ENCODE results near the gene TICAM1. TPM values are rescaled to one million over a fixed set of nuclear protein-coding genes. Genes with fewer than 3 reads are reported as not detected.

Gene TICAM1
- total and polyA plus RNA-seq, 2 of the 13 experiments (the other 11 are each of a cell fraction or from before 2014, with no cell fraction given), result 0.33 to 0.95 TPM

DNA sequence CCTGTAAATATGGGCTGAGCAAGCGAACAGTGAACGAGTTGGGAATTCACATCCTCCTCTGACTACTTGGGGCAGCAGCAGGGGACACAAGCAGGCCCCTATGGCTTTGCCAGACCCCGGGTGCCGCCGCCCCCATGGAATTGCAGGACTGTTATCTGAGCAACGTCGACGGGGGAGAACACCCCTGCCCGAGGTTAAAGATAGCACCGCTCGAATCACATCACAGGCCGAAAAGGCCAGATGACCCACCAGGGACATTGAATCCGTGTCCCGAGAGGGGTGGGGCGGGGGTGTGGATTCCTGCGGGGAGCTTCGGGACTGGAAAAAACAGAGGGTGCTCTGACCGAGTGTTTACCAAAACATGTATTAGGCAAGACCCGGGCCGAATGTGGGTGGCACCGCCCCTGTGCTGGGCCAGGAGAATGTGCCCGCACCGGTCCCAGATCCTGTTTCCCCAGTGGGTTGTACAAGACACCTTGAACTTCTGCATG lies 30.9 kb downstream of the TICAM1 start (continued):
- TF ChIP-seq HIC2 (CRISPR knock-in tag; IDR thresholded peaks at IDR 0.05; ENCODE audit: low read depth) (no peak), FOXK1 (CRISPR knock-in tag; IDR thresholded peaks at IDR 0.05; ENCODE audit: borderline replicate concordance, low read depth) (no peak), ZNF670 (CRISPR knock-in tag; IDR thresholded peaks at IDR 0.05; ENCODE audit: borderline replicate concordance) (0 out of 2 replicates have a peak, but pooled peaks have one; percentile 40), ZNF20 (CRISPR knock-in tag; IDR thresholded peaks at IDR 0.05) (no peak), NCOA1 (CRISPR knock-in tag; IDR thresholded peaks at IDR 0.05) (no peak), PCBP1 (IDR thresholded peaks at IDR 0.05; ENCODE audit: borderline replicate concordance, low read depth, low read length) (no peak), ZSCAN5A (CRISPR knock-in tag; IDR thresholded peaks at IDR 0.05; ENCODE audit: borderline replicate concordance) (no peak), BRD4 (CRISPR knock-in tag; IDR thresholded peaks at IDR 0.05) (no peak), ZFX (CRISPR knock-in tag; IDR thresholded peaks at IDR 0.05; ENCODE audit: low read depth) (no peak), HMG20B (CRISPR knock-in tag; conservative IDR thresholded peaks at IDR 0.05) (no peak), ZNF33A (CRISPR knock-in tag; IDR thresholded peaks at IDR 0.05; ENCODE audit: borderline replicate concordance) (no peak), ZNF563 (CRISPR knock-in tag; IDR thresholded peaks at IDR 0.05) (no peak), THAP7 (CRISPR knock-in tag; IDR thresholded peaks at IDR 0.05) (no peak), DMAP1 (CRISPR knock-in tag; IDR thresholded peaks at IDR 0.05) (0 out of 2 replicates have a peak, but pooled peaks have one; percentile 14), REL (CRISPR knock-in tag; conservative IDR thresholded peaks at IDR 0.05) (no peak), HNF4G (IDR thresholded peaks at IDR 0.05; ENCODE audit: borderline replicate concordance, low read depth, low read length) (no peak), HNF4G (CRISPR knock-in tag; IDR thresholded peaks at IDR 0.05; ENCODE audit: borderline replicate concordance, low read depth) (no peak), MNT (IDR thresholded peaks at IDR 0.05) (no peak), FOXP1 (IDR thresholded peaks at IDR 0.05) (no peak), FOXP1 (CRISPR knock-in tag; IDR thresholded peaks at IDR 0.05) (0 out of 2 replicates have a peak, but pooled peaks have one; percentile 22), ZFP1 (CRISPR knock-in tag; IDR thresholded peaks at IDR 0.05) (no peak), ZNF207 (IDR thresholded peaks at IDR 0.05; ENCODE audit: borderline replicate concordance) (no peak)
- TF ChIP-seq, protein P1, sequence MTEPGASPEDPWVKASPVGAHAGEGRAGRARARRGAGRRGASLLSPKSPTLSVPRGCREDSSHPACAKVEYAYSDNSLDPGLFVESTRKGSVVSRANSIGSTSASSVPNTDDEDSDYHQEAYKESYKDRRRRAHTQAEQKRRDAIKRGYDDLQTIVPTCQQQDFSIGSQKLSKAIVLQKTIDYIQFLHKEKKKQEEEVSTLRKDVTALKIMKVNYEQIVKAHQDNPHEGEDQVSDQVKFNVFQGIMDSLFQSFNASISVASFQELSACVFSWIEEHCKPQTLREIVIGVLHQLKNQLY (CRISPR knock-in tag; IDR thresholded peaks at IDR 0.05), result no peak
- TF ChIP-seq, protein P2, sequence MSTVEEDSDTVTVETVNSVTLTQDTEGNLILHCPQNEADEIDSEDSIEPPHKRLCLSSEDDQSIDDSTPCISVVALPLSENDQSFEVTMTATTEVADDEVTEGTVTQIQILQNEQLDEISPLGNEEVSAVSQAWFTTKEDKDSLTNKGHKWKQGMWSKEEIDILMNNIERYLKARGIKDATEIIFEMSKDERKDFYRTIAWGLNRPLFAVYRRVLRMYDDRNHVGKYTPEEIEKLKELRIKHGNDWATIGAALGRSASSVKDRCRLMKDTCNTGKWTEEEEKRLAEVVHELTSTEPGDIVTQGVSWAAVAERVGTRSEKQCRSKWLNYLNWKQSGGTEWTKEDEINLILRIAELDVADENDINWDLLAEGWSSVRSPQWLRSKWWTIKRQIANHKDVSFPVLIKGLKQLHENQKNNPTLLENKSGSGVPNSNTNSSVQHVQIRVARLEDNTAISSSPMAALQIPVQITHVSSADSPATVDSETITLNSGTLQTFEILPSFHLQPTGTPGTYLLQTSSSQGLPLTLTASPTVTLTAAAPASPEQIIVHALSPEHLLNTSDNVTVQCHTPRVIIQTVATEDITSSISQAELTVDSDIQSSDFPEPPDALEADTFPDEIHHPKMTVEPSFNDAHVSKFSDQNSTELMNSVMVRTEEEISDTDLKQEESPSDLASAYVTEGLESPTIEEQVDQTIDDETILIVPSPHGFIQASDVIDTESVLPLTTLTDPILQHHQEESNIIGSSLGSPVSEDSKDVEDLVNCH (CRISPR knock-in tag; IDR thresholded peaks at IDR 0.05), result no peak

Measured in HepG2 (cell line).